ENCODE data around the gene C5. TPM values are rescaled to one million over a fixed set of nuclear protein-coding genes. Genes with fewer than 3 reads are reported as not detected.

Gene C5
- polyA plus RNA-seq, 10 donors = 5.6 to 12.3 (median 9.1) TPM

GRCh38 chr9:120926397-120926928 lies 123.6 kb downstream of the C5 start, which contains the start of gene TRAF1:
Gene TRAF1, minus strand, starts transcription at chr9:120926796. Its CDS starts 721 bp downstream, at chr9:120926075.
- DNase-seq = no peak

- peak in 1 of 3 donors; percentile 49 for DNase-seq
Observed at GRCh38 chr9:120925535-120926396, 124.3 kb downstream of the C5 start.

GRCh38 chr9:120924698-120925534 lies 125.2 kb downstream of the C5 start:
- DNase-seq = no peak

GRCh38 chr9:120923620-120924328 lies 126.3 kb downstream of the C5 start:
- no peak for DNase-seq

GRCh38 chr9:120922404-120923195 lies 127.5 kb downstream of the C5 start:
- DNase-seq = no peak

- DNase-seq = peak in 1 of 3 donors; percentile 55
Observed at GRCh38 chr9:120921661-120922181, 128.4 kb downstream of the C5 start.

GRCh38 chr9:120920806-120921178 lies 129.3 kb downstream of the C5 start:
- DNase-seq = no peak

GRCh38 chr9:120919843-120920805 lies 130.0 kb downstream of the C5 start:
- DNase-seq = no peak

GRCh38 chr9:120918931-120919842 lies 130.9 kb downstream of the C5 start:
- no peak for DNase-seq

- no peak for DNase-seq
Observed at GRCh38 chr9:120917929-120918762, 131.9 kb downstream of the C5 start.

GRCh38 chr9:120916991-120917880 lies 132.8 kb downstream of the C5 start:
- DNase-seq = no peak

GRCh38 chr9:120916588-120916987 lies 133.5 kb downstream of the C5 start:
- peak in 1 of 3 donors; percentile 66 for DNase-seq

- no peak for DNase-seq
Observed at GRCh38 chr9:120915854-120916470, 134.1 kb downstream of the C5 start.

GRCh38 chr9:120914953-120915352 lies 135.1 kb downstream of the C5 start:
- no peak for DNase-seq

GRCh38 chr9:120914396-120914795 lies 135.7 kb downstream of the C5 start:
- no peak for DNase-seq
